ENCODE results near the gene SLC26A8. TPM values are rescaled to one million over a fixed set of nuclear protein-coding genes. Genes with fewer than 3 reads are reported as not detected.

The SLC26A8 gene
- polyA plus RNA-seq, 1 donor from 2014 or later = not detected

- no peaks in the 10 kb centered on the region for H3K27me3 ChIP-seq (ENCODE audit: insufficient read depth, low read depth, low read length)
- no peaks in the 10 kb centered on the region for H3K36me3 ChIP-seq (ENCODE audit: insufficient read depth, low read length)
- no peak overlapping the region for H3K4me2 ChIP-seq (ENCODE audit: low read length)
- no peaks in the 10 kb centered on the region for H4K20me1 ChIP-seq (ENCODE audit: insufficient read depth)
- H3F3A ChIP-seq (ENCODE audit: insufficient read depth, low read length, poor library complexity, severe bottlenecking) = no peaks in the 10 kb centered on the region
- H3K79me2 ChIP-seq (replicated peaks; ENCODE audit: insufficient read depth, low read length) = no peaks in the 10 kb centered on the region
- no peak overlapping the region for H3K27ac ChIP-seq (ENCODE audit: low read length)
- no peak overlapping the region for H3K4me3 ChIP-seq (ENCODE audit: low read length)
- H3K9ac ChIP-seq (ENCODE audit: low read length) = no peak overlapping the region
- no peaks in the 10 kb centered on the region for H3K9me2 ChIP-seq (ENCODE audit: insufficient read depth, low read length)
- no peaks in the 10 kb centered on the region for H3K9me3 ChIP-seq (ENCODE audit: low read length)
- TF ChIP-seq, protein P1, sequence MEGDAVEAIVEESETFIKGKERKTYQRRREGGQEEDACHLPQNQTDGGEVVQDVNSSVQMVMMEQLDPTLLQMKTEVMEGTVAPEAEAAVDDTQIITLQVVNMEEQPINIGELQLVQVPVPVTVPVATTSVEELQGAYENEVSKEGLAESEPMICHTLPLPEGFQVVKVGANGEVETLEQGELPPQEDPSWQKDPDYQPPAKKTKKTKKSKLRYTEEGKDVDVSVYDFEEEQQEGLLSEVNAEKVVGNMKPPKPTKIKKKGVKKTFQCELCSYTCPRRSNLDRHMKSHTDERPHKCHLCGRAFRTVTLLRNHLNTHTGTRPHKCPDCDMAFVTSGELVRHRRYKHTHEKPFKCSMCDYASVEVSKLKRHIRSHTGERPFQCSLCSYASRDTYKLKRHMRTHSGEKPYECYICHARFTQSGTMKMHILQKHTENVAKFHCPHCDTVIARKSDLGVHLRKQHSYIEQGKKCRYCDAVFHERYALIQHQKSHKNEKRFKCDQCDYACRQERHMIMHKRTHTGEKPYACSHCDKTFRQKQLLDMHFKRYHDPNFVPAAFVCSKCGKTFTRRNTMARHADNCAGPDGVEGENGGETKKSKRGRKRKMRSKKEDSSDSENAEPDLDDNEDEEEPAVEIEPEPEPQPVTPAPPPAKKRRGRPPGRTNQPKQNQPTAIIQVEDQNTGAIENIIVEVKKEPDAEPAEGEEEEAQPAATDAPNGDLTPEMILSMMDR (IDR thresholded peaks at IDR 0.05; ENCODE audit: poor library complexity, severe bottlenecking) = no peak
- TF ChIP-seq REST (IDR thresholded peaks at IDR 0.05; ENCODE audit: borderline replicate concordance) (no peak), POLR2AphosphoS5 (IDR thresholded peaks at IDR 0.05) (no peak), EP300 (conservative IDR thresholded peaks at IDR 0.05; ENCODE audit: poor library complexity, severe bottlenecking) (no peak)
- H2AFZ ChIP-seq (ENCODE audit: low read depth, low read length) = no peak overlapping the region
Measured at GRCh38 chr6:35955970-35956369, 68.5 kb downstream of the SLC26A8 start.

DNA sequence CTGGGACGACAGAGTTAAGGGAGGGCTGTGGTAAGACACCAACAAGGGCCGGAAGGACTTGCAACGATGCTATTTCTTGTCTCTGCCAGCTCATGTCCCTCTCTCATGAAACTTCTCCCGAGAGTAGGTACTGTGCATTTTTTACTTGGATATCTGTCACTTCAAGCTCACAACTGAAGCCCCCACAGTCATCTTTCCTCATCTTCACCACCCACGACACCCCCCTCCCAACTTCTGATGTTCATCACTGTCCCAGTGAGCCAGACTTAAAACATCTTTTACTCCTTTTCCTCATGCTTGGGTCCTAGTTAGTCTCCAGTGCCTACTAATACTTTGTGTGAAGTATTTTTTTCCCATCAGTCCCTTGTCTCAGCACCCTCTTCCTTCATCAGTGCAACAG is 68.9 kb downstream of the SLC26A8 start:
- Histone ChIP-seq H4K20me1 (ENCODE audit: insufficient read depth) (no peaks in the 10 kb centered on the region), H3K9me2 (ENCODE audit: insufficient read depth, low read length) (no peaks in the 10 kb centered on the region), H3K27ac (ENCODE audit: low read length) (no peak overlapping the region), H3K9me3 (ENCODE audit: low read length) (no peaks in the 10 kb centered on the region), H3K27me3 (ENCODE audit: insufficient read depth, low read depth, low read length) (no peaks in the 10 kb centered on the region), H3F3A (ENCODE audit: insufficient read depth, low read length, poor library complexity, severe bottlenecking) (no peaks in the 10 kb centered on the region), H3K79me2 (replicated peaks; ENCODE audit: insufficient read depth, low read length) (no peaks in the 10 kb centered on the region), H3K36me3 (ENCODE audit: insufficient read depth, low read length) (no peaks in the 10 kb centered on the region), H3K4me2 (ENCODE audit: low read length) (no peak overlapping the region), H3K4me3 (ENCODE audit: low read length) (no peak overlapping the region), H2AFZ (ENCODE audit: low read depth, low read length) (no peak overlapping the region), H3K9ac (ENCODE audit: low read length) (no peak overlapping the region)
- TF ChIP-seq EP300 (conservative IDR thresholded peaks at IDR 0.05; ENCODE audit: poor library complexity, severe bottlenecking) (no peak), SMC3 (conservative IDR thresholded peaks at IDR 0.05; ENCODE audit: poor library complexity) (no peak), TAF1 (IDR thresholded peaks at IDR 0.05; ENCODE audit: low read depth) (no peak), POLR2AphosphoS5 (IDR thresholded peaks at IDR 0.05) (no peak), EZH2 (IDR thresholded peaks at IDR 0.05; ENCODE audit: borderline replicate concordance, insufficient read depth, low read length, poor library complexity, severe bottlenecking) (no peak), RAD21 (conservative IDR thresholded peaks at IDR 0.05) (no peak)
- TF ChIP-seq, protein P1 (IDR thresholded peaks at IDR 0.05; ENCODE audit: poor library complexity, severe bottlenecking) = no peak
